ENCODE results near the gene GRPEL1.

Gene GRPEL1

GRCh38 chr4:7025040-7025602 lies 42.7 kb downstream of the GRPEL1 start:
- no peak for DNase-seq (ENCODE audit: low read depth)
- no peak overlapping the region for H3K4me3 ChIP-seq (ENCODE audit: low read depth, low read length)
- no peak for TF ChIP-seq CTCF (IDR thresholded peaks at IDR 0.05; ENCODE audit: insufficient read depth, low read depth, low read length, missing control alignments)

GRCh38 chr4:7024336-7024890 lies 43.5 kb downstream of the GRPEL1 start:
- no peak for TF ChIP-seq CTCF (IDR thresholded peaks at IDR 0.05; ENCODE audit: insufficient read depth, low read depth, low read length, missing control alignments)
- DNase-seq (ENCODE audit: low read depth) = no peak
- H3K4me3 ChIP-seq (ENCODE audit: low read depth, low read length) = no peak overlapping the region

DNA sequence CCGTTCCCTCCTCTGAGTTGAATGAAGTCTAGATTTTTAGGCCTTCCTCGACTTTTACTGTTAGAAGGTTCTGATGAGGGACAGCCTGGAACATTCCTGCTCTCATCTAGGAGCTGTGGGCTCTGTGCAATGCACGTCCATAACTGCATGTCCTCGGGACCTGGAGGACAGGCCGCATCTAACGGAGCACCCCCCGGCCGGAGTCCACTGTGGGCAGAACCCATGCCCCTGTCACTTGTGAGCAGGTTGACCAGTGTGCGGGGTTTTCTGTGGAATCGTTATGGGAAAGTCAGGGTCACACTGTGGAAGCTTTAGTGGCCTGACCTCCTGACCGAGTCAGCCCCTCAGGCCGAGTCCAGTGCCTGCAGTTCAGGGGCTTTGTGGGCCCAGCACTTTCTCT lies 44.0 kb downstream of the GRPEL1 start:
- TF ChIP-seq CTCF (IDR thresholded peaks at IDR 0.05; ENCODE audit: insufficient read depth, low read depth, low read length, missing control alignments) = no peak
- H3K4me3 ChIP-seq (ENCODE audit: low read depth, low read length) = no peak overlapping the region
- no peak for DNase-seq (ENCODE audit: low read depth)

GRCh38 chr4:7023486-7023885 lies 44.4 kb downstream of the GRPEL1 start:
- H3K4me3 ChIP-seq (ENCODE audit: low read depth, low read length) = no peak overlapping the region
- no peak for DNase-seq (ENCODE audit: low read depth)
- no peak for TF ChIP-seq CTCF (IDR thresholded peaks at IDR 0.05; ENCODE audit: insufficient read depth, low read depth, low read length, missing control alignments)

- H3K4me3 ChIP-seq (ENCODE audit: low read depth, low read length) = no peak overlapping the region
- DNase-seq (ENCODE audit: low read depth) = no peak
- TF ChIP-seq CTCF (IDR thresholded peaks at IDR 0.05; ENCODE audit: insufficient read depth, low read depth, low read length, missing control alignments) = no peak
Measured at GRCh38 chr4:7021930-7022664, 45.8 kb downstream of the GRPEL1 start.

GRCh38 chr4:7021355-7021754 lies 46.5 kb downstream of the GRPEL1 start:
- TF ChIP-seq CTCF (IDR thresholded peaks at IDR 0.05; ENCODE audit: insufficient read depth, low read depth, low read length, missing control alignments) = no peak
- DNase-seq (ENCODE audit: low read depth) = no peak
- no peak overlapping the region for H3K4me3 ChIP-seq (ENCODE audit: low read depth, low read length)
